NOMO-1 (cell line): ENCODE data around the gene TMEM109.

ENCODE experiments used
- DNase-seq, 2 experiments: peaks; one replicate each; lab custom pipeline; 2025; ENCODE audit not compliant: unreplicated experiment in 2 of 2; lab: John Stamatoyannopoulos, UW

Gene TMEM109

DNA sequence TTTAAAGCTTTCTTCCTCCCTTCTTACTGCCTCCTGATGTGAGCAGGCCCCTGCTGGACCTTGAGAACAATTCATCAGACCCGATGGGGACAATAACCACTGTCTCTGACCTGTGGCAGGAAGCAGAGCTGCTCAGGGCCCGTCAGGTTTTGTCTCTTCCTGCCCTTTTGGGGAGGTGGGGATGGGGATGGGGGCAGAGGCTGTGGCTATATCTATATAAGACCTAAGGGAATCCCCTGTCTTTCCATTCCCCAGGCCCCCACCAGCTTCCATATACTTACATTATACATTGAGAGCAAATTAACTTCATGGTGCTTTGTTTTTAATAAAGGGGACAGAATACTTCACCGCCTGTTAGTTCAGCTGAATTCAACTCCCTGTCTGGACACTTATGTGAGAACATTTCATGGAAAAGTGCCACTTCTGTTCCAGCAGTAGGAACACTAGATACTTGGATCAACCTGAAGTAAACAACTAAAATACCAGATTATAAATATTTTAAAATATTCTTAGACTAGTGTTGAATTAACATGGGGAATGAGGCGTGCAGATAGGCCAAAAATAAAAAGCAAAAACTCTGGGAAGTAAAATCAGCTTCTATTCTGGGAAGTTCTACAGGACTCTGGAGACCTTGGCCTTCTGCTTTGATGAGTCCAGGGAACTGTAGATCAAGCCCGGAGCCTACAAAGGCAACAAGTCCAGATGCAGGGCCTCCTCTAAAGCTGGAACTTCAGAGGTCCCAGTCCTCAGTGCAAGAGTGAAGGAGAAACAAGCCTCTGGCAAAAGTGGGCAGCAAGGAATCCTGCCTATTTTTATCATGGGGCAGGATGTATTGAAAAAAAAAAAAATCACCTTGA lies 35.5 kb upstream of the TMEM109 start:
- DNase-seq: no peak

DNA sequence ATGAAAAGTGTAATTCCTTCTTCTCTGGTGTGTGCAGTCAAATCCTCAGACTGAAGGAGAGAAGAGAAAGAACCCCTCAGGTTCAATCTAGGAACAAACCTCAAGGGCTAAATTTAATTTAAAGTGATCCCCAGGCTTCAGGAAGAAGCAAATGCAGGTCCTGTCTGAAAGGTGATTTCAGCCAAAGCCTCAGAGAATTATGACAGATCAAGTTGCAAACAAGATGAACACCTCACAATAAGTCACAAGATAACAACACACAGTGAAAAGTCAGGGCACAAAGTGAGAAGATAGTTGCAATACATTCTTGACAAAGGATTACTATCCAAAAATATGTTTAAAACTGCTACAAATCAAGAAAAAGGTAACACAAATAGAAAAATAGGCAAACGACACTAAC lies 34.9 kb upstream of the TMEM109 start:
- DNase-seq: no peak

GRCh38 chr11:60879971-60880588 lies 33.9 kb upstream of the TMEM109 start:
- DNase-seq: no peak

- no peak for DNase-seq
Observed at GRCh38 chr11:60880643-60881282, 33.2 kb upstream of the TMEM109 start.

DNA sequence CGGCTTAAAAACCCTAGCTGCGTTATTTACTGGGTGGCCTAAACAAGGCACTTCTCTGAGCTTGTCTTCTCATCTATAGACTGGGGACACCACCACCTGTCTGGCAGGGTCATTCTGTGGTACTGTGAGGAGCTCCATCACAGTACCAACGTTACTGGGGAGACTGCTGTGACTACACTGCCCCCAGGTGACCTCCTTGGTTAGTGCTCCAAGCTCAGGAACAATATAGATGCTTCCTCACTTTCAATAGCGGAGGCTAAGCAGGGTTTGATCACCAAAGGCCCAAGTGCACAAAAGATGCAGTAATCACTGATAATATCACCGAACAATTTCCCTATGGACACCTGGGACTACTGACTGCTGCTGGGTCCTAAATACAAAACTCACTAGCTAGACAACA lies 26.4 kb upstream of the TMEM109 start:
- DNase-seq: peak in 1 of 2 experiments; percentile 30

GRCh38 chr11:60889869-60890311 lies 24.1 kb upstream of the TMEM109 start:
- DNase-seq: no peak

DNA sequence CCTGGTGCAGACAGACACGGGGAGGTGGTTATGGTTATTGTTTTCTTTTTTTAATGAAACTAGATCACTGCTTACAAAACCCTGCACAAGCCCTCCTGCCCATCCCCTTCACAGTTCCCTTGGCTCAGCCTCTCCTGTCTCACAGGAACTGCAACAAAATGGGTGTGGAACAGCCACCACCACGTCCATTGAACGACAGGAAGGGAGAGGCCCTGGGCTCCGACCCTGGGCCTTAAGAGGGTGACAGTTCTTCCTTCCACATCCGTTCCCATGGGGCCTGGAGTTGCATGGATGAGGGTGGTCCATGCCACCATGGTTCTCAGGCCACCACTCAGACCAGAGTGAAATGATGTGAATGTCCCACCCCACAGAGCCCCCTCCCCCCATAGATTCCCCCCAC lies 23.3 kb upstream of the TMEM109 start:
- no peak for DNase-seq

DNA sequence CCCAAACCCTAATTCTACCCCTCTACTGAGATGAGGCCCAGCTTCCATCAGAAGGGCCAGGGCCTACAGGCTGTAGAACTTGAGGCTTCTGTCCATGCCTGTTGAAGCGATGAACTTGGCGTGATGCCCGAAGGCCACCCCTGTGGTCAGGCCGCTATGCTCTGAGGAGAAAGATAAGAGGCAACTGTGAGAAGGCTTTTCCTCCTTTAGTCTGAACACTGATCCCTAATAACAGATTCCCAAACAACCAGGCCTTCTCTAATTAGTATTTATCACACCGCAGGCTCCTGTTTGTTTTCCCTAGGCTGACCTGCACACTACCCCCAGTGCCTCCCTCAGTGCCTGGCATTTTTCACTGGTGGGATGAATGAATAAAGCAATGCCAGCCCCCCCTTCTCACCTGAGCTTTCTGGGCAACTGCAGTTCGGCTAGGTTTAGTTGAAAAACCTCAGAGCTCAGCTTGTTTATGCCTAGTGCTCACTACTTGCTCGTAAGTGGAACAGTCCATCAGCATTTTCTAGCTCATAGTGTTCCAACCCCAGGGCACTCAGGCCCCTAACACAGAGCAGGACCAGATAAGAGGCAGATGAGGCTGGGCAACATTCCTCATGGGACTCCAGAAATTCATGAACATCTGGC lies 22.7 kb upstream of the TMEM109 start:
- no peak for DNase-seq

DNA sequence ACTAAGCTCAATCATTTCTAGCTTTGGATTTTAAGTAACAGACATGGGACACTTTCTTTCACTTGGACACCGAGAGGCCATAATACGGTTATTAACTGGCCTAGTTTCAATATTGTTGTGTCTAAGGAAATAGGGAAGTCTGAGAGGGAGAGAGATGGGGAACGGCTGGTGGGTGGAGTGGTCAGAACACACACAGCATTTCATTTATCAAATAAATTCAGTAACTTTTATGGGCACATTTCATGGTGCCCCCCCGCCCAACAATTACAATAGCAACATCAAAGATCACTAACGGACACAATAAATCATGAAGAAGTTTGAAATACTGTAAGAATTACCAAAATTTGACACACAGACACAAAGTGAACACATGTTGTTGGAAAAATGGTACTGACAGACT lies 18.3 kb upstream of the TMEM109 start:
- no peak for DNase-seq

DNA sequence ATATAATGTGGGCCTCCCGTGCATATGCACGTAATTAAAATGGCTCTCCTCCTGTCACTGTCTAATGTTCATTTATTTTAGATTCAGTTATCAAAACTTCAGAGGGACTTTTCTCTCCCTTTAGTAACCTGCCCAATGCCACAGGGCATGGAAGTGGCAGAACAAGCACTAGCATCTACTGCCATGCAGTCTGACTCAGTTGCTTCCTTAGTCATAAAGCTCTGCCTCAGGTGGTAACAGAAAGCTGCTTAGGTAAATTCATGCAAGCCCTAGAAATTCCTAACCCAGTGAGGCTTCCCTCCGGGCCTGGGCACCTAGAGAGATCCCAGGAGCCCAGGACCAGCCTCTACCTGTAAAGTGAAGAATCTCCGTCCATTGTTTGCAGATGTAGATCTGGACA lies 16.5 kb upstream of the TMEM109 start:
- no peak for DNase-seq

GRCh38 chr11:60899046-60899936 lies 14.7 kb upstream of the TMEM109 start:
- DNase-seq: peak in 1 of 2 experiments; percentile 30

GRCh38 chr11:60899977-60900376 lies 14.0 kb upstream of the TMEM109 start:
- no peak for DNase-seq

GRCh38 chr11:60900673-60901404 lies 13.1 kb upstream of the TMEM109 start:
- DNase-seq: no peak

DNA sequence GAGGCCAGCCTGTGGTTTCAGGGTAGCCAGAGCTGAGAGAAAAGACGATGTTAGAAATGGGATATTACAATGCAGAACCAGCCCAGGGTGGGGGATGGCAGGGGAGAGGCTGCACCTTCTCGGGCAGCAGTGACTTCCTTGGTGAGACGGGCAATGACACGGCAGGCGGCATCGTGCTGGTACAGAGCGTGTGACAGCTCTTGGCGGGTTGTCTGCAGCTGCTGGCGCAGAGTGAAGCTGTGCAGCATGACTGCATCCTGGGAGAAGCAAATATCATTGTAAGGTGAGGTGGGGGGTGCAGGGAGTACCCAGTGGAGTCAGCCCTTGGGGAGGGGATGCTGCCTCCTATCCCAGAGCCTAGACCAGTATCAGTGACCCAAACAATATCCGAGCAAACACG lies 11.3 kb upstream of the TMEM109 start:
- no peak for DNase-seq

DNA sequence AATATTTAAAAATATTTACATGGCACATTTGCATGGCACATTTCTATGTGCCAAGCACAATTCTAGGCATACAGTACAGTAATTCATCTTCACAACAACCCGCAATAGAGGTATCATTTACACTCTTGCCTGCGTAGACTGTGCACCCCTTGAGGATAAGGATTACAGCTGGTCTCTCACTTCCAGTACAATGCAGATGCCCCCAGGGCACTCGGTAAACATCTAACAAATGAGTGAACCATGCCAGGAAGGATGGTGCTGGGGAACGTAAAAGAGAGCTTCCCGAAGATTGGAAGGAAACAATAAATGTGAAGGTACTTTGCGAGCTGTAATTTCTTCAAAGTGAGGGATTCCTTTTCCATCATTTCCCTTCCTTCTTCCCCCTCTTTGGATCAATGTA lies 8.9 kb upstream of the TMEM109 start:
- no peak for DNase-seq

- peak in 1 of 2 experiments; percentile 14 for DNase-seq
Observed at GRCh38 chr11:60905551-60906113, 8.3 kb upstream of the TMEM109 start.

GRCh38 chr11:60906132-60906972 lies 7.6 kb upstream of the TMEM109 start, which contains the start of gene PRPF19:
PRPF19 (minus strand) TSS chr11:60906585; CDS start chr11:60906382, 203 bp downstream.
- peak; percentile 97 to 98 for DNase-seq

- no peak for DNase-seq
Observed at GRCh38 chr11:60908803-60909202, 5.2 kb upstream of the TMEM109 start.
